ENCODE results near the gene SIGLEC7. TPM values are rescaled to one million over a fixed set of nuclear protein-coding genes. Genes with fewer than 3 reads are reported as not detected.

Gene SIGLEC7
- total RNA-seq, 1 donor from 2014 or later: not detected

- H3K4me2 ChIP-seq: no peak overlapping the region
- H3K27ac ChIP-seq: no peak overlapping the region
- H3K36me3 ChIP-seq: no peaks in the 10 kb centered on the region
- H2AFZ ChIP-seq (replicated peaks): no peak overlapping the region
- no peaks in the 10 kb centered on the region for H3K79me2 ChIP-seq (ENCODE audit: low read depth)
- Mint-ChIP-seq H3K9me3 (no peaks in the 10 kb centered on the region), H3K27ac (no peak overlapping the region), H3K4me1 (peaks cover 7% of the 10 kb centered on the region), H3K27me3 (ENCODE audit: insufficient read depth, low read depth) (peaks cover 4% of the 10 kb centered on the region), H3K4me3 (no peak overlapping the region), H3K36me3 (no peaks in the 10 kb centered on the region)
- H3F3A ChIP-seq (ENCODE audit: low read depth): no peaks in the 10 kb centered on the region
- H3K4me1 ChIP-seq: no peaks in the 10 kb centered on the region
- TF ChIP-seq EZH2phosphoT487 (IDR thresholded peaks at IDR 0.05): no peak
- H3K9ac ChIP-seq: no peak overlapping the region
- H3K4me3 ChIP-seq: no peak overlapping the region
- no peak for DNase-seq (ENCODE audit: low spot score)
- H3K9me3 ChIP-seq (ENCODE audit: low read depth): no peaks in the 10 kb centered on the region
- no peaks in the 10 kb centered on the region for H3K27me3 ChIP-seq
- H4K20me1 ChIP-seq (ENCODE audit: low read depth): no peaks in the 10 kb centered on the region
Measured at GRCh38 chr19:51150627-51151026, 8.5 kb downstream of the SIGLEC7 start.

GRCh38 chr19:51156710-51157109, 14.6 kb downstream of the SIGLEC7 start:
- no peak overlapping the region for H3K4me2 ChIP-seq
- no peak for TF ChIP-seq EZH2phosphoT487 (IDR thresholded peaks at IDR 0.05)
- TF ChIP-seq EZH2 (IDR thresholded peaks at IDR 0.05): no peak
- no peak for TF ChIP-seq CTCF (IDR thresholded peaks at IDR 0.05)
- no peaks in the 10 kb centered on the region for H3F3A ChIP-seq (ENCODE audit: low read depth)
- H3K4me1 Mint-ChIP-seq: peaks cover 20% of the 10 kb centered on the region
- H3K4me3 ChIP-seq: no peak overlapping the region
- no peaks in the 10 kb centered on the region for H3K4me1 ChIP-seq
- DNase-seq (ENCODE audit: low spot score): no peak
- H3K27me3 Mint-ChIP-seq (ENCODE audit: insufficient read depth, low read depth): no peaks in the 10 kb centered on the region
- H3K9me3 Mint-ChIP-seq: no peaks in the 10 kb centered on the region
- no peak overlapping the region for H3K9ac ChIP-seq
- H3K9me3 ChIP-seq (ENCODE audit: low read depth): no peaks in the 10 kb centered on the region
- H3K27me3 ChIP-seq: no peaks in the 10 kb centered on the region
- no peak overlapping the region for H3K27ac ChIP-seq
- no peak overlapping the region for H3K4me3 Mint-ChIP-seq
- no peak overlapping the region for H3K27ac Mint-ChIP-seq
- no peaks in the 10 kb centered on the region for H4K20me1 ChIP-seq (ENCODE audit: low read depth)
- H2AFZ ChIP-seq (replicated peaks): no peak overlapping the region
- H3K36me3 ChIP-seq: no peaks in the 10 kb centered on the region
- H3K36me3 Mint-ChIP-seq: no peaks in the 10 kb centered on the region
- H3K79me2 ChIP-seq (ENCODE audit: low read depth): no peaks in the 10 kb centered on the region

GRCh38 chr19:51157265-51157664, 15.2 kb downstream of the SIGLEC7 start:
- DNase-seq (ENCODE audit: low spot score): no peak
- Histone ChIP-seq H3K27ac (no peak overlapping the region), H3K4me3 (no peak overlapping the region), H3K79me2 (ENCODE audit: low read depth) (no peaks in the 10 kb centered on the region), H3K27me3 (no peaks in the 10 kb centered on the region), H3K36me3 (no peaks in the 10 kb centered on the region), H3K4me1 (no peaks in the 10 kb centered on the region), H2AFZ (replicated peaks) (no peak overlapping the region), H3K9ac (no peak overlapping the region), H4K20me1 (ENCODE audit: low read depth) (no peaks in the 10 kb centered on the region), H3F3A (ENCODE audit: low read depth) (no peaks in the 10 kb centered on the region), H3K9me3 (ENCODE audit: low read depth) (no peaks in the 10 kb centered on the region), H3K4me2 (no peak overlapping the region)
- H3K36me3 Mint-ChIP-seq: no peaks in the 10 kb centered on the region
- no peaks in the 10 kb centered on the region for H3K9me3 Mint-ChIP-seq
- no peak overlapping the region for H3K27ac Mint-ChIP-seq
- no peak for TF ChIP-seq EZH2phosphoT487 (IDR thresholded peaks at IDR 0.05)
- TF ChIP-seq CTCF (IDR thresholded peaks at IDR 0.05): no peak
- TF ChIP-seq EZH2 (IDR thresholded peaks at IDR 0.05): no peak
- no peak overlapping the region for H3K4me3 Mint-ChIP-seq
- H3K4me1 Mint-ChIP-seq: peaks cover 20% of the 10 kb centered on the region
- H3K27me3 Mint-ChIP-seq (ENCODE audit: insufficient read depth, low read depth): no peaks in the 10 kb centered on the region

GRCh38 chr19:51158474-51159129, 16.5 kb downstream of the SIGLEC7 start:
- peak overlapping the region; percentile 57 for H3K4me3 Mint-ChIP-seq
- H3K9me3 ChIP-seq (ENCODE audit: low read depth): no peaks in the 10 kb centered on the region
- H3K27ac ChIP-seq: no peak overlapping the region
- no peak overlapping the region for H2AFZ ChIP-seq (replicated peaks)
- no peaks in the 10 kb centered on the region for H3K27me3 ChIP-seq
- TF ChIP-seq CTCF (IDR thresholded peaks at IDR 0.05) (peak; percentile 65), EZH2 (IDR thresholded peaks at IDR 0.05) (no peak)
- H3K4me2 ChIP-seq: no peak overlapping the region
- no peak overlapping the region for H3K4me3 ChIP-seq
- no peak overlapping the region for H3K27ac Mint-ChIP-seq
- no peaks in the 10 kb centered on the region for H3K36me3 Mint-ChIP-seq
- H3K4me1 ChIP-seq: no peaks in the 10 kb centered on the region
- H3K9me3 Mint-ChIP-seq: no peaks in the 10 kb centered on the region
- no peaks in the 10 kb centered on the region for H3K36me3 ChIP-seq
- no peaks in the 10 kb centered on the region for H3K79me2 ChIP-seq (ENCODE audit: low read depth)
- no peaks in the 10 kb centered on the region for H4K20me1 ChIP-seq (ENCODE audit: low read depth)
- H3K4me1 Mint-ChIP-seq: peaks cover 20% of the 10 kb centered on the region
- DNase-seq (ENCODE audit: low spot score): peak; percentile 69
- H3K9ac ChIP-seq: no peak overlapping the region
- H3F3A ChIP-seq (ENCODE audit: low read depth): no peaks in the 10 kb centered on the region
- peaks cover 2% of the 10 kb centered on the region for H3K27me3 Mint-ChIP-seq (ENCODE audit: insufficient read depth, low read depth)
